Keratinocyte (primary cell): ENCODE results near the gene SYPL1. TPM values are rescaled to one million over a fixed set of nuclear protein-coding genes. Genes with fewer than 3 reads are reported as not detected.
A peak's percentile ranks its signal among the peaks of the same experiment; 100 is the strongest.

Experiments
- DNase-seq: peaks from one replicate; pipeline ENCODE4 v3.0.0-alpha.2; 2011; ENCODE audit warnings: low read depth, missing footprints, low spot score
- FAIRE-seq: peaks from 2 replicates; lab custom pipeline; 2011; peaks lifted over from hg19 to GRCh38; lab: Jason Lieb, UNC
- H2AFZ ChIP-seq: 2 replicates; pipeline ENCODE4 v1.6.0; 2012; ENCODE audit warnings: low read length, control low read depth, inconsistent platforms; ENCODE audit not compliant: control insufficient read depth
- H3K27ac ChIP-seq: 2 replicates; pipeline ENCODE4 v1.5.1; 2011; ENCODE audit warnings: low read length; ENCODE audit not compliant: control insufficient read depth, insufficient read depth
- H3K27me3 ChIP-seq: 3 replicates; pipeline ENCODE4 v1.6.0; 2011; ENCODE audit warnings: low read length; ENCODE audit not compliant: control insufficient read depth, insufficient read depth; ENCODE audit errors: extremely low read depth
- H3K36me3 ChIP-seq, 2 experiments: 2 replicates in 1 of 2; 3 replicates in 1 of 2; pipeline ENCODE4 v1.5.1; 2011; ENCODE audit warnings: low read length in 2 of 2, mild to moderate bottlenecking in 1 of 2; ENCODE audit not compliant: control insufficient read depth in 2 of 2, insufficient read depth in 2 of 2; ENCODE audit errors: extremely low read depth in 1 of 2
- H3K4me1 ChIP-seq: 3 replicates; pipeline ENCODE4 v1.5.1; 2011; ENCODE audit warnings: low read length; ENCODE audit not compliant: control insufficient read depth, insufficient read depth; ENCODE audit errors: extremely low read depth
- H3K4me2 ChIP-seq: 3 replicates; pipeline ENCODE4 v1.6.0; 2011; ENCODE audit warnings: low read depth, low read length; ENCODE audit not compliant: control insufficient read depth, insufficient read depth; ENCODE audit errors: extremely low read depth
- H3K4me3 ChIP-seq, 3 experiments: fragments of 200-600 bp in 1 of 3; sonication (generic) in 1 of 3; 2 replicates in 2 of 3; 3 replicates in 1 of 3; pipeline ENCODE4 v1.5.1; 2011 to 2016; ENCODE audit warnings: low read length in 3 of 3, mild to moderate bottlenecking in 3 of 3, control low read depth in 2 of 3, inconsistent platforms in 1 of 3, low read depth in 1 of 3, mixed read lengths in 1 of 3, mixed run types in 1 of 3, moderate library complexity in 1 of 3; ENCODE audit not compliant: control insufficient read depth in 2 of 3, insufficient read depth in 2 of 3; ENCODE audit errors: extremely low read depth in 1 of 3
- H3K79me2 ChIP-seq: 2 replicates; pipeline ENCODE4 v1.6.0; 2012; ENCODE audit warnings: low read length; ENCODE audit not compliant: control insufficient read depth, insufficient read depth
- H3K9ac ChIP-seq: 3 replicates; pipeline ENCODE4 v1.6.0; 2011; ENCODE audit warnings: low read length; ENCODE audit not compliant: control insufficient read depth, insufficient read depth; ENCODE audit errors: extremely low read depth
- H3K9me1 ChIP-seq: 3 replicates; pipeline ENCODE4 v1.6.0; 2011; ENCODE audit warnings: low read length; ENCODE audit not compliant: control insufficient read depth, insufficient read depth; ENCODE audit errors: extremely low read depth
- H3K9me3 ChIP-seq: 2 replicates; pipeline ENCODE4 v1.5.1; 2012; ENCODE audit warnings: low read depth, low read length; ENCODE audit not compliant: control insufficient read depth
- H4K20me1 ChIP-seq: 3 replicates; pipeline ENCODE4 v1.6.0; 2011; ENCODE audit warnings: low read length; ENCODE audit not compliant: control insufficient read depth, insufficient read depth; ENCODE audit errors: extremely low read depth
- CTCF ChIP-seq, 3 experiments: IDR thresholded peaks in 1 of 3; conservative IDR thresholded peaks in 1 of 3; optimal IDR thresholded peaks in 1 of 3; 2 replicates in 2 of 3; 3 replicates in 1 of 3; pipeline versions ENCODE3 to v1.5.1; 2011; ENCODE audit warnings: low read length in 3 of 3, mild to moderate bottlenecking in 3 of 3, moderate library complexity in 2 of 3, control low read depth in 1 of 3, inconsistent platforms in 1 of 3; ENCODE audit not compliant: insufficient read depth in 2 of 3; ENCODE audit errors: extremely low read depth in 1 of 3
- EZH2 ChIP-seq: IDR thresholded peaks from one replicate; pipeline ENCODE4 v1.6.1; 2012; ENCODE audit warnings: inconsistent platforms, mild to moderate bottlenecking, low read length, moderate library complexity
- dilution Hi-C: fragments of 300-500 bp; cut with MboI; formaldehyde crosslinking; loops from one replicate; pipeline ENCODE4 v1.7.0; 2020; ENCODE audit warnings: low sequenced_read_pairs; ENCODE audit not compliant: extremely low pct_ligation_motif_present
- polyA plus RNA-seq, 5 experiments: library from polyadenylated mRNA; depleted of rRNA in 3 of 5; stranded (reverse) in 3 of 5; stranded (forward) in 1 of 5; unstranded in 1 of 5; fragments of >200 nt; gene quantifications; 1 replicate in 1 of 5; 2 replicates in 3 of 5; 3 replicates in 1 of 5; pipeline versions ENCODE4 v1.2.1 to v1.2.3, GENCODE V29; 2011 to 2012; ENCODE audit warnings: missing spikeins in 2 of 5, low read depth in 1 of 5, low replicate concordance in 1 of 5

The SYPL1 gene
- polyA plus RNA-seq, 1 donor (not counting 4 experiments of a cell fraction or from before 2014, with no cell fraction given) = 254 TPM

GRCh38 chr7:106063692-106064091, 48.4 kb downstream of the SYPL1 start:
- FAIRE-seq (no peak), DNase-seq (no peak)
- dilution Hi-C loops = no loop called here
- Histone ChIP-seq H3K9me1 (no peaks in the 10 kb centered on the region), H4K20me1 (no peaks in the 10 kb centered on the region), H3K4me1 (peaks cover 77% of the 10 kb centered on the region), H3K4me3 (no peak overlapping the region), H3K79me2 (no peaks in the 10 kb centered on the region), H3K4me2 (peak overlapping the region; percentile 25), H3K27me3 (no peaks in the 10 kb centered on the region), H3K36me3 (no peaks in the 10 kb centered on the region), H3K27ac (peak overlapping the region; percentile 83), H3K9ac (no peak overlapping the region), H2AFZ (no peak overlapping the region), H3K9me3 (no peaks in the 10 kb centered on the region)
- TF ChIP-seq EZH2 (no peak), CTCF (optimal IDR thresholded peaks at IDR 0.05 in 1 of 3, IDR thresholded peaks at IDR 0.05 in 1 of 3, conservative IDR thresholded peaks at IDR 0.05 in 1 of 3; ENCODE audit: extremely low read depth in 1 of 3, insufficient read depth in 2 of 3, low read length in 3 of 3) (no peak)

DNA sequence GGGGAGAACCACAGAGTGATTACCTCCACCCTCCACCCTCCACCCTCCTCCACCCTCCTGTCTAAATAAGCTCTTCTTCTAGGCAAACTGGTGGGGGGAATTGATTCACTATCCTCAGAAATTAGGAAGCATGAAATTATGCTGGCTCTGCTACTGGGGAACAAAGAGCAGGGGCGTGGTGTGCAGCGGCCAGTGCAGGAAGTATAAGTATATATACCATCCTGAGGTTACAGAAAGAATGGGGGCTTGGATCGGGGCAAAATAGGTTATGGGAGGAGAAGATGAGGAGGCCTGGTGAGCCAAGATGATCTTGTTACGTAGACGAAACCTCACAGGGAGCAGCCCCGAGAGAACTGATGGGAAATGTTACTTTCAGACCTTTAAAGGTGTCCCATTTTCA, 49.1 kb downstream of the SYPL1 start:
- no peaks in the 10 kb centered on the region for H3K27me3 ChIP-seq
- peak overlapping the region; percentile 64 for H3K4me2 ChIP-seq
- H3K4me1 ChIP-seq = peaks cover 77% of the 10 kb centered on the region
- dilution Hi-C loops = no loop called here
- no peaks in the 10 kb centered on the region for H3K36me3 ChIP-seq
- H3K79me2 ChIP-seq = no peaks in the 10 kb centered on the region
- H2AFZ ChIP-seq = no peak overlapping the region
- H3K9ac ChIP-seq = peak overlapping the region; percentile 34
- H3K9me1 ChIP-seq = no peaks in the 10 kb centered on the region
- peak overlapping the region; percentile 83 for H3K27ac ChIP-seq
- FAIRE-seq (no peak), DNase-seq (no peak)
- no peaks in the 10 kb centered on the region for H4K20me1 ChIP-seq
- no peak overlapping the region for H3K4me3 ChIP-seq
- TF ChIP-seq EZH2 (no peak), CTCF (optimal IDR thresholded peaks at IDR 0.05 in 1 of 3, IDR thresholded peaks at IDR 0.05 in 1 of 3, conservative IDR thresholded peaks at IDR 0.05 in 1 of 3; ENCODE audit: extremely low read depth in 1 of 3, insufficient read depth in 2 of 3, low read length in 3 of 3) (no peak)
- no peaks in the 10 kb centered on the region for H3K9me3 ChIP-seq
